ENCODE results near the gene PCNA.

The PCNA gene

GRCh38 chr20:5143851-5144250, 24.1 kb upstream of the PCNA start:
- no peak overlapping the region for H3K4me2 ChIP-seq

GRCh38 chr20:5141615-5142014, 21.9 kb upstream of the PCNA start:
- Histone ChIP-seq H3K9ac (no peak overlapping the region), H3K9me3 (no peaks in the 10 kb centered on the region), H3K27ac (no peak overlapping the region), H3K36me3 (peaks cover 26% of the 10 kb centered on the region), H3K27me3 (no peaks in the 10 kb centered on the region), H3K4me1 (peaks cover 26% of the 10 kb centered on the region), H4K20me1 (peaks cover 94% of the 10 kb centered on the region), H3K4me2 (0 out of 2 replicates have a peak overlapping the region, but pooled peaks have one; percentile 11), H3K4me3 (no peak overlapping the region)
- TF ChIP-seq Cebpa-rat (IDR thresholded peaks at IDR 0.05) = no peak

More at GRCh38 chr20:5143851-5144250, 24.1 kb upstream of the PCNA start:
- no peak overlapping the region for H3K27ac ChIP-seq
- H3K4me3 ChIP-seq = no peak overlapping the region
- peaks cover 40% of the 10 kb centered on the region for H3K4me1 ChIP-seq
- no peaks in the 10 kb centered on the region for H3K27me3 ChIP-seq
- H3K36me3 ChIP-seq = peaks cover 15% of the 10 kb centered on the region; the same call in 1 of the 2 replicates
- TF ChIP-seq Cebpa-rat (IDR thresholded peaks at IDR 0.05) = no peak
- no peak overlapping the region for H3K9ac ChIP-seq
- H3K9me3 ChIP-seq = no peaks in the 10 kb centered on the region
- H4K20me1 ChIP-seq = peaks cover 95% of the 10 kb centered on the region

- TF ChIP-seq Cebpa-rat (IDR thresholded peaks at IDR 0.05) = no peak
- Histone ChIP-seq H3K9me3 (no peaks in the 10 kb centered on the region), H3K27ac (no peak overlapping the region), H3K4me2 (no peak overlapping the region), H3K4me1 (peaks cover 34% of the 10 kb centered on the region), H3K36me3 (peaks cover 26% of the 10 kb centered on the region), H3K27me3 (no peaks in the 10 kb centered on the region), H3K9ac (no peak overlapping the region), H4K20me1 (peaks cover 94% of the 10 kb centered on the region), H3K4me3 (no peak overlapping the region)
Observed at GRCh38 chr20:5140195-5140594, 20.4 kb upstream of the PCNA start.

- H4K20me1 ChIP-seq = peaks cover 98% of the 10 kb centered on the region
- H3K4me1 ChIP-seq = peaks cover 43% of the 10 kb centered on the region
- H3K27me3 ChIP-seq = no peaks in the 10 kb centered on the region
- peak overlapping the region; percentile 62; the same call in 1 of the 2 replicates for H3K9ac ChIP-seq
- H3K36me3 ChIP-seq = peaks cover 10% of the 10 kb centered on the region
- no peak overlapping the region for H3K27ac ChIP-seq
- no peaks in the 10 kb centered on the region for H3K9me3 ChIP-seq
- H3K4me2 ChIP-seq = peak overlapping the region; percentile 79
- TF ChIP-seq Cebpa-rat (IDR thresholded peaks at IDR 0.05) = no peak
- H3K4me3 ChIP-seq = no peak overlapping the region
Observed at GRCh38 chr20:5136096-5136495, 16.3 kb upstream of the PCNA start.

- peak overlapping the region; percentile 79 for H3K4me2 ChIP-seq
- H3K27me3 ChIP-seq = no peaks in the 10 kb centered on the region
- H3K36me3 ChIP-seq = peaks cover 10% of the 10 kb centered on the region
- H3K4me1 ChIP-seq = peaks cover 41% of the 10 kb centered on the region
- TF ChIP-seq Cebpa-rat (IDR thresholded peaks at IDR 0.05) = no peak
- H3K9me3 ChIP-seq = no peaks in the 10 kb centered on the region
- H4K20me1 ChIP-seq = peaks cover 92% of the 10 kb centered on the region
- peak overlapping the region; percentile 62 for H3K9ac ChIP-seq
- no peak overlapping the region for H3K4me3 ChIP-seq
- peak overlapping the region; percentile 40; the same call in 1 of the 2 replicates for H3K27ac ChIP-seq
Observed at GRCh38 chr20:5135363-5136012, 15.7 kb upstream of the PCNA start.

GRCh38 chr20:5133998-5134397, 14.2 kb upstream of the PCNA start:
- no peak overlapping the region for H3K4me3 ChIP-seq
- H3K4me2 ChIP-seq = no peak overlapping the region
- no peaks in the 10 kb centered on the region for H3K9me3 ChIP-seq
- no peak for TF ChIP-seq Cebpa-rat (IDR thresholded peaks at IDR 0.05)
- peaks cover 20% of the 10 kb centered on the region for H3K36me3 ChIP-seq
- H3K4me1 ChIP-seq = peaks cover 44% of the 10 kb centered on the region
- H3K27me3 ChIP-seq = no peaks in the 10 kb centered on the region
- H4K20me1 ChIP-seq = peaks cover 88% of the 10 kb centered on the region
- H3K9ac ChIP-seq = no peak overlapping the region
- H3K27ac ChIP-seq = no peak overlapping the region

GRCh38 chr20:5131502-5131901, 11.7 kb upstream of the PCNA start:
- Histone ChIP-seq H3K4me1 (peaks cover 50% of the 10 kb centered on the region), H3K9ac (no peak overlapping the region), H3K9me3 (no peaks in the 10 kb centered on the region), H3K4me2 (peak overlapping the region; percentile 27), H3K4me3 (no peak overlapping the region), H3K27ac (no peak overlapping the region), H3K27me3 (no peaks in the 10 kb centered on the region), H3K36me3 (0 out of 2 replicates have a peak, but pooled peaks cover 12% of the 10 kb centered on the region), H4K20me1 (peaks cover 77% of the 10 kb centered on the region)
- TF ChIP-seq Cebpa-rat (IDR thresholded peaks at IDR 0.05) = no peak

GRCh38 chr20:5128886-5129285, 9.1 kb upstream of the PCNA start:
- peaks cover 37% of the 10 kb centered on the region for H3K4me1 ChIP-seq
- no peaks in the 10 kb centered on the region for H3K9me3 ChIP-seq
- H3K4me3 ChIP-seq = no peak overlapping the region
- no peaks in the 10 kb centered on the region for H3K27me3 ChIP-seq
- H4K20me1 ChIP-seq = peaks cover 51% of the 10 kb centered on the region
- no peak for TF ChIP-seq Cebpa-rat (IDR thresholded peaks at IDR 0.05)
- 0 out of 2 replicates have a peak, but pooled peaks cover 12% of the 10 kb centered on the region for H3K36me3 ChIP-seq
- H3K27ac ChIP-seq = no peak overlapping the region
- H3K4me2 ChIP-seq = peak overlapping the region; percentile 91
- peak overlapping the region; percentile 90; the same call in 1 of the 2 replicates for H3K9ac ChIP-seq

GRCh38 chr20:5127859-5128424, 8.2 kb upstream of the PCNA start:
- Histone ChIP-seq H3K4me1 (peaks cover 37% of the 10 kb centered on the region), H3K27ac (peak overlapping the region; percentile 91), H3K9me3 (no peaks in the 10 kb centered on the region), H3K4me2 (peak overlapping the region; percentile 91), H3K4me3 (peak overlapping the region; percentile 91), H3K9ac (peak overlapping the region; percentile 90), H3K36me3 (0 out of 2 replicates have a peak, but pooled peaks cover 12% of the 10 kb centered on the region), H3K27me3 (no peaks in the 10 kb centered on the region), H4K20me1 (peaks cover 42% of the 10 kb centered on the region)
- no peak for TF ChIP-seq Cebpa-rat (IDR thresholded peaks at IDR 0.05)

- Histone ChIP-seq H3K4me2 (peak overlapping the region; percentile 91), H3K27ac (peak overlapping the region; percentile 91), H3K4me1 (peaks cover 37% of the 10 kb centered on the region), H3K27me3 (no peaks in the 10 kb centered on the region), H3K9me3 (no peaks in the 10 kb centered on the region), H3K36me3 (0 out of 2 replicates have a peak, but pooled peaks cover 12% of the 10 kb centered on the region), H3K9ac (peak overlapping the region; percentile 90), H3K4me3 (peak overlapping the region; percentile 91), H4K20me1 (peaks cover 37% of the 10 kb centered on the region)
- TF ChIP-seq Cebpa-rat (IDR thresholded peaks at IDR 0.05) = no peak
Observed at GRCh38 chr20:5127204-5127858, 7.6 kb upstream of the PCNA start.

All from BLaER1 (cell line).